PFSK-1 (cell line): ENCODE data around the gene F12.

Source experiments
- FOXP2 ChIP-seq: optimal IDR thresholded peaks from 2 replicates; pipeline ENCODE3; 2011; ENCODE audit warnings: borderline replicate concordance, control low read depth, inconsistent platforms; ENCODE audit not compliant: insufficient read depth; ENCODE audit errors: extremely low read length, extremely low read depth
- POLR2AphosphoS5 ChIP-seq: IDR thresholded peaks from 2 replicates; pipeline ENCODE4 v1.6.1; 2012; ENCODE audit warnings: low read depth, mild to moderate bottlenecking, control low read depth, low read length, moderate library complexity
- SIN3A ChIP-seq: IDR thresholded peaks from 2 replicates; pipeline ENCODE4 v1.6.1; 2012; ENCODE audit warnings: mild to moderate bottlenecking, low read length, moderate library complexity, borderline replicate concordance; ENCODE audit not compliant: insufficient read depth
- TAF1 ChIP-seq: IDR thresholded peaks from 2 replicates; pipeline ENCODE4 v1.6.1; 2012; ENCODE audit warnings: low read length, control low read depth, borderline replicate concordance; ENCODE audit not compliant: insufficient read depth
- TF ChIP-seq, protein P1 (sequence below), 2 experiments: IDR thresholded peaks; 2 replicates each; pipeline versions ENCODE4 v1.6.1 to v1.8.0; 2011 to 2012; ENCODE audit warnings: low read depth in 2 of 2, low read length in 2 of 2, control low read depth in 1 of 2, inconsistent platforms in 1 of 2, mild to moderate bottlenecking in 1 of 2, moderate library complexity in 1 of 2; ENCODE audit not compliant: insufficient read depth in 1 of 2

F12 gene

DNA sequence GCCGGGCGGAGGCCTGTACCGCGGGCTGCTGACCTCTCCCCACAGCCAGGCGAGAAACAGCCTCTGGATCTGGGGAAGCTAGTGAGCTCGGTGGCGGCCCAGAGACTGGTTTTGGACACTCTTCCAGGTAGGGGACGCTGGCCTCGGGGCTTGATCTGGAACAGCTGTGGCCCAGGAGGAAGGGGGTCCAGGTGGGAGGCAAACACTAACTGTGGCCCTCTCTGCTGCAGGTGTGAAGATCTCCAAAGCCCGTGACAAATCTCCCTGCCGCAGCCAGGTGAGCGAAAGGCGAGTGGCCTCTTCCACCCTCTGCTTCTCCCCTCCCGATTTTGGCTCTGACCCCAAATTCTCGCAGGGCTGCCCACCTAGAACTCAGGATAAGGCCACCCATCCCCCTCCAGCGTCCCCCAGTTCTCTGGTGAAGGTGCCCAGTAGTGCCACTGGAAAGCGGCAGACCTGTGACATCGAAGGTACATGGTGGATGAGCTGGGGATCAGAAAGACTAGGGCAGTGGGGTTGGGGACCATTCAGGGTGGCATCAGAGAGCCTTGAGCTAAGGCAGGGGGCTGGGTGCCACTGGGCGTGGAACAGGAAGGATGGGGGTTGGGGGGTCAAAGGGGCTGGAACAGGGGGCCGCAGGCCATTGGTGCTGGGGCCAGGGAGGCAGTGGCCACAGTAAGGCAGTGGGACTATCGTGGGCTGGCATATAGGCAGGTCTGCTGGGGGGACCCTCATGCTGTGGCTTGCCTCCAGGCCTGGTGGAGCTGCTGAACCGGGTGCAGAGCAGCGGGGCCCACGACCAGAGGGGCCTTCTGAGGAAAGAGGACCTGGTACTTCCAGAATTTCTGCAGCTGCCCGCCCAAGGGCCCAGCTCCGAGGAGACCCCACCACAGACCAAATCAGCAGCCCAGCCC, 38.0 kb downstream of the F12 start:
- TF ChIP-seq, protein P1, sequence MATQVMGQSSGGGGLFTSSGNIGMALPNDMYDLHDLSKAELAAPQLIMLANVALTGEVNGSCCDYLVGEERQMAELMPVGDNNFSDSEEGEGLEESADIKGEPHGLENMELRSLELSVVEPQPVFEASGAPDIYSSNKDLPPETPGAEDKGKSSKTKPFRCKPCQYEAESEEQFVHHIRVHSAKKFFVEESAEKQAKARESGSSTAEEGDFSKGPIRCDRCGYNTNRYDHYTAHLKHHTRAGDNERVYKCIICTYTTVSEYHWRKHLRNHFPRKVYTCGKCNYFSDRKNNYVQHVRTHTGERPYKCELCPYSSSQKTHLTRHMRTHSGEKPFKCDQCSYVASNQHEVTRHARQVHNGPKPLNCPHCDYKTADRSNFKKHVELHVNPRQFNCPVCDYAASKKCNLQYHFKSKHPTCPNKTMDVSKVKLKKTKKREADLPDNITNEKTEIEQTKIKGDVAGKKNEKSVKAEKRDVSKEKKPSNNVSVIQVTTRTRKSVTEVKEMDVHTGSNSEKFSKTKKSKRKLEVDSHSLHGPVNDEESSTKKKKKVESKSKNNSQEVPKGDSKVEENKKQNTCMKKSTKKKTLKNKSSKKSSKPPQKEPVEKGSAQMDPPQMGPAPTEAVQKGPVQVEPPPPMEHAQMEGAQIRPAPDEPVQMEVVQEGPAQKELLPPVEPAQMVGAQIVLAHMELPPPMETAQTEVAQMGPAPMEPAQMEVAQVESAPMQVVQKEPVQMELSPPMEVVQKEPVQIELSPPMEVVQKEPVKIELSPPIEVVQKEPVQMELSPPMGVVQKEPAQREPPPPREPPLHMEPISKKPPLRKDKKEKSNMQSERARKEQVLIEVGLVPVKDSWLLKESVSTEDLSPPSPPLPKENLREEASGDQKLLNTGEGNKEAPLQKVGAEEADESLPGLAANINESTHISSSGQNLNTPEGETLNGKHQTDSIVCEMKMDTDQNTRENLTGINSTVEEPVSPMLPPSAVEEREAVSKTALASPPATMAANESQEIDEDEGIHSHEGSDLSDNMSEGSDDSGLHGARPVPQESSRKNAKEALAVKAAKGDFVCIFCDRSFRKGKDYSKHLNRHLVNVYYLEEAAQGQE (IDR thresholded peaks at IDR 0.05; ENCODE audit: insufficient read depth in 1 of 2, low read depth in 2 of 2, low read length in 2 of 2), result no peak
- no peak for TF ChIP-seq TAF1
- TF ChIP-seq POLR2AphosphoS5, result no peak
- no peak for TF ChIP-seq FOXP2
- no peak for TF ChIP-seq SIN3A

DNA sequence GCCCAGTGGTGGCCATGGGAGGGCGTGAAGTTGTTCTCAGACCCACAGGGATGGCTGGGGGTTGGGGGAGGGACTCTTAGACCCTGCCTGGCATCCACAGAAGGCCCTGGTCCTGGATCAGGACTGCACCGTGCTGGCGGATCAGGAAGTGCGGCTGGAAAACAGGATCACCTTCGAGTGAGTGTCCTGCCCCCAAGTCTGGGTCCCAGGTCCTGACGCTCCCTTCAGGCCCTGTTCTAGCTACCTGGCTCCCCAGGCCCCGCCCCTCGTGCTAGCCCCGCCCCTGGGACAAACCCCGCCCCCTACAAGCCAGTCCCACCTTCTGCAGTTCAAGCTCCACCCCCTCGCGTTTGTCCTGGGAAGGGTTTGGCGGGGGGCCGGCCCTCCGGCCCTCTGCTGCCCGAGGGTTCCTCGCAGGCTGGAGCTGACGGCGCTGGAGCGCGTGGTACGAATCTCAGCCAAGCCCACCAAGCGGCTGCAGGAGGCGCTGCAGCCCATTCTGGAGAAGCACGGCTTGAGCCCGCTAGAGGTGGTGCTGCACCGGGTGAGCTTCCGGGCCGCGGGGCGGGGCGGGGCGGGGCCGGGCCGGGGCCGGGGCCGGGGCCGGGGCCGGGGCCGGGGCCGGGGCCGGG, 38.8 kb downstream of the F12 start:
- no peak for TF ChIP-seq SIN3A
- TF ChIP-seq, protein P1 (IDR thresholded peaks at IDR 0.05; ENCODE audit: insufficient read depth in 1 of 2, low read depth in 2 of 2, low read length in 2 of 2), result no peak
- TF ChIP-seq FOXP2, result no peak

DNA sequence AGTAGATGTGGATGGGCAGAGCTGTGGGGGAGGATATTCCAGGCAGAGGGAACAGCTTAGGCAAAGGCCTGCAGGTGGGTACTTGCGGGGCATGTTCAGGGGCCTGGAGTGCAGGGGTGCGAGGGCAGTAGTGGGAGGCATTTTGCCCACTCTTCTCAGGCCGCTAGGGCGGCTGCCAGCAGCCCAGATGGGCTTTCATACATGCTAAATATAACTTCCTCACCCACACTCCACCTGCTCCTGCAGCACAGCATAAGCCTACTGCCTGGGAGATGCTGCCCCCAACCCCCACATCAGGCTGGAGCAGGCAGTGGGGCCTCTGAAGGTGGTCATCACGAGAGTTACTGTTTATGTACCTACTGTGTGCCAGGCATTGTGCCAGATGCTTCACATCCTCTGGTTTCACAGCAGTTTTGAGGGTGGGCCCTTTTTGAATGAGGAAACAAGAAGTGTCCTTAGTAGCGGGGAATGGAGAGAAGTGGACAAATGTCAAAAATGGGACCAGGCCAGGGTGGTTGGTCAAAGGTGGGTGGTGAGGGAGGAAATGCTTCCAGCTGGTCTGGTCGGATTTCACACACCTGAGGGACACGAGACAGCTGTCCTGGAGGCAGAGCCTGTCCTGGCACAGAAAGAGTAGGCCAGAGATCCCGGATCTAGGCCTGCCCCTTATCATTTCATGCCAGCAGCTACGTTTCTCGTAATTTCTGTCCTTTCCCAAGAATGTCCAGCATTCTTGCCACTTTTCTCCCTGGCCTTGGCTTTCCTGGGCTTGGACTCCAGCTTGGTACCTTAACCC, 39.5 kb downstream of the F12 start:
- TF ChIP-seq POLR2AphosphoS5 (no peak), SIN3A (no peak), FOXP2 (no peak), TAF1 (no peak)
- TF ChIP-seq, protein P1 (IDR thresholded peaks at IDR 0.05; ENCODE audit: insufficient read depth in 1 of 2, low read depth in 2 of 2, low read length in 2 of 2), result no peak

DNA sequence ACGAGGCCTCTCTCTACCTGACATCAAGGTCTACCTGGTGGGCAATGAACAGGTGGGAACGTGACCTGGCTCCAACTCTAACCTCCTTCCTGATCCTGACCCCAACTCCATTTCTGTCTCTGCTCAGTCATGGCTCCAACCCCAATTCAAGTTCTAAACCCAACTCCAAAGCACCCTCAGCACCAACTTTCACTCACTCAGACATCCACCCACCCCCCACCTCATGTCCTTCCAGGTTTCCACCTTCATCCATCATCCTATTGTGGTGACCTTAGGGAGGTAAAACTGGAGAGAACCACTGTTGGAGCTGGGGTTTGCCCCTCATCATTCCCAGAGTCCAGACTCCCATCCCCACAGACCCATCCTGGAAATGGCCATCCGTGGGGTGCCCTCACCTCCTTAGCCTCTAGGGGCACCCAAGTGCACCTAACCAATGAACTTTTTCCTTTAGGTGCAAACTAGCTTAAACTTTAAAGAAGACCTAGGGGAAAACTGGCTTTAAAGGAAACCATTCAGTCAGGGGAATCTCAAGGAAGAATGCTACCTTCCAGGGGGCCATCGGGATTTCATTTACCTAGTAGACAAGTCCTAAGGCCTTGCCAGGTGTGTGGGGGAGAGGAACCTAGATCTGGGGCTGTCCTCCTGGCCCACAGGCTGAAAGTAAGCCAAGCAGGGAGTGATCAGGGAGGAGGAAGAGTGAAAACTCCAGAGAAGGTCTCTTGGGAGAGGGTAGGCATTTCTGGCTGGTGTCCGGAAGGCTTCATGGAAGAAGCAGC, 40.3 kb downstream of the F12 start:
- TF ChIP-seq FOXP2 (no peak), SIN3A (no peak), POLR2AphosphoS5 (no peak), TAF1 (no peak)
- TF ChIP-seq, protein P1 (IDR thresholded peaks at IDR 0.05; ENCODE audit: insufficient read depth in 1 of 2, low read depth in 2 of 2, low read length in 2 of 2), result no peak
